T47D (cell line): ENCODE data around the gene PDHA2.
"Not testable (repeated sequence)": the region's sequence is repeated elsewhere in the genome, so short reads cannot be mapped to it uniquely, and the experiment has no call there.

ENCODE experiments used
- DNase-seq, 2 experiments: peaks; one replicate each; pipeline versions ENCODE4 v3.0.0 to v3.0.0-alpha.2; 2011 to 2012; ENCODE audit warnings: low read depth in 1 of 2, low spot score in 1 of 2
- JUND ChIP-seq: IDR thresholded peaks from 2 replicates; pipeline ENCODE4 v1.6.1; 2012; ENCODE audit warnings: low read depth
- in situ Hi-C: cut with HindIII; loops from 2 replicates; pipeline ENCODE4 v1.10.0; 2016; ENCODE audit warnings: low sequenced_read_pairs, low pct_unique_long_range_greater_than_20kb

Gene PDHA2

DNA sequence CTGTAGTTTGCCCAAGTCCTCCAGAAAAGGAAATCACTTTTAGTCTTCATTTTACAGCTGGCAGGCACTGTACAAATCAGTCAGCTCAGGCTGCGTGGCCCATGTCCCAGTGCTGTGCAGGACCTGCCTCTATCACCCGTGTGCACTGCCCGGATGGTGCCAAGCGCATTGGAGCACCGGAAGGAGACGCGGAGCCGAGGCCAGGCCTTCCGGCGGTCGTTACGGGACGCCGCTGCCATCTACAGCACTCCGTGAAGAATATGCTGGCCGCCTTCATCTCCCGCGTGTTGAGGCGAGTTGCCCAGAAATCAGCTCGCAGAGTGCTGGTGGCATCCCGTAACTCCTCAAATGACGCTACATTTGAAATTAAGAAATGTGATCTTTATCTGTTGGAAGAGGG is at the start of gene PDHA2:
Gene PDHA2, plus strand, starts transcription at position 203 of the 400 bp plus-strand sequence. Its CDS starts 58 bp downstream, at position 261.
- no peak for DNase-seq
- in situ Hi-C loops, result no loop called here

DNA sequence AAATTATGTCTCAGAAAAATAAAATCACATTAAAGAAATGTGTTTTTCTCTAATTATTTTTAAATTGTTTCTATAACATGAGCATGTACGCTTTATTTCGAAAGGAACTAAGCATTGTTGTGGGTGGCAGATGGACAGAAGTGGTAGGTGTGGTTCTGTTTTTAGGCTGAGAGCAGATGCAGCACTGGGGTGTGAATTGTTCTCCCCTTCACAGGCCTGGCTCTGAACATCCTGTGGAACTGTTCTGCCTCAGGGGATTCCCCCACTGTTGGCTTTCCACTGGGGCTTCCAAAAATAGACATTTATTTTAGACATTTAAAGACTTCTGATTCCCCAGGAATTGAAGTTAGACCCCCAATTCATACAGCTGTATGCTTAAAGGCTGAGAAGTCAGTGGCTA is 41.9 kb upstream of the PDHA2 start:
- in situ Hi-C loops, result no loop called here
- DNase-seq, result no peak
- TF ChIP-seq JUND, result no peak

More for the DNA sequence above, at the start of gene PDHA2:
- no peak for TF ChIP-seq JUND

DNA sequence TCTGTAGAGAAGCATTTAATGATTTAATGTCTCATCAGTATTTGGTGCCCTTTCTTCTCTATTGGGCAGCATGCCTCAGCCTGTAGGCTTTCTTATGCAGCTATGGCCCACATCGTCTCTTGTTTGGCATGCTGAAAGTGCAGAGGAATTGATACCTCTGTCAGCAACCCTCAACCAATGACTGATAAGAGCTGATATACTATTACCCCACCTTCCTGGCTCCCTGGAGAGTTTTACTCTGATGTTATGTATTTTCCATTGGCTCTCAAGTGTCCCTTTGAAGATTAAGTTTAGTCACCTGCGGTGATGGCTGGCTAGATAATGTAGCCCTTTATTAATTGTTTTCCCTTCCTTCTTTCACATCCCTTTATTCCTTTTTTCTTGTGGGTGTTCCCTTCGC is 41.2 kb upstream of the PDHA2 start:
- no peak for DNase-seq
- in situ Hi-C loops, result no loop called here
- TF ChIP-seq JUND, result no peak

DNA sequence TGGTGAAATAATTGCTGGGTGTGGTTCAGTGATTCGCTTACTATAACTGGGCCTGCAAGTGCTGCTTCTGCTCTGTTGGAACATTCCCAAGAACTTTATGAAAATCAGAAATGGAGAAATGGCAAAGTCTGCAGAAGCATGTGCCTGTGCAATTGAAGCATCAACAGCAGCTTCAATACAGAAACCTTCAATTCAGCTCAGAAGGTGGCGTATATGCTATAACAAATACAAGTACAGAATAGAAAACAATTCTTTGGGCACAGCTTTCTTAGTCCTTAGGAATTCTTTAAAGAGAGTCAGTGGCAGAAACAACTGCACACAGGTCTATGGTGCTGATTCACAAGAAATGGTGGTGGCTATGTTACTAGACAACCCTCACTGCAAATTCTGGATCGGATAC is 18.0 kb upstream of the PDHA2 start:
- in situ Hi-C loops, result no loop called here
- TF ChIP-seq JUND, result no peak
- no peak for DNase-seq

DNA sequence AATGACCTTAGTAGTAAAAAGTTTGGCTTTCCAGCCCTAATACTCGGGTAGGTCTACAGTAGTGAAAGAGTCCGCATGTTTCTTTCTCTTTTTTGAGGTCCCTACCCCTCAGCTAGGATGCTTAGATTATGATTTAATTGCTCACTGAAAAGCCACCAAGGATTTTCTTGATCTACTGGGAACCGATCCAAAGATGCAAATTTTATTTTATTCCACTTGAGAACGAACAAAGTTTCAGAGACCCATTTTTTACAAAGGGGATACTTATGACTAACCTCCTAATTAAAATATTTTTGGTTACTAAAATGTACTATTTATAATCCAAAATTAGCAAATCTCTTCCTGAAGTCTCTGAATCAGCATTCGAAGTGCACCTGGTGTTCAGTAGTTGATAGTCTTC is 14.3 kb upstream of the PDHA2 start:
- TF ChIP-seq JUND, result no peak
- no peak for DNase-seq
- in situ Hi-C loops, result no loop called here

DNA sequence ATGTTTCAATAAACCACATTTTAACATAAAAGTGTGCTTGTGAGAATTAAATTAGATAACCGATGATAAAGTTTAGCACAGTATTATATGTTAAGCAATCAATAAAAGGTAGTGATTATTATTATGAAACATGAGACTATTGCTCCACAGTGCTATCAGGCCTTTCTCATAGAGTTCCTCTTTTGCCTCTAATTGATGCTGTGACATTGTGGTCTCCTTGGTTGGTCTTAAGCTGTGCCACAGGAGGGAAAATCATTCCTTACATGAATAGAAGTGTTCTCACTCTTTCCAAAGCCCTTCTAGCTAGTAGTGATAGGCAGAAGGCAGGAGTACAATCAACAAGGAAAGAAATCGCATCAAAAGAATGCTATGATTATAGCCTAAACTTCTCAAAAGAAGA is 9.2 kb upstream of the PDHA2 start:
- no peak for DNase-seq
- no peak for TF ChIP-seq JUND
- in situ Hi-C loops, result no loop called here

DNA sequence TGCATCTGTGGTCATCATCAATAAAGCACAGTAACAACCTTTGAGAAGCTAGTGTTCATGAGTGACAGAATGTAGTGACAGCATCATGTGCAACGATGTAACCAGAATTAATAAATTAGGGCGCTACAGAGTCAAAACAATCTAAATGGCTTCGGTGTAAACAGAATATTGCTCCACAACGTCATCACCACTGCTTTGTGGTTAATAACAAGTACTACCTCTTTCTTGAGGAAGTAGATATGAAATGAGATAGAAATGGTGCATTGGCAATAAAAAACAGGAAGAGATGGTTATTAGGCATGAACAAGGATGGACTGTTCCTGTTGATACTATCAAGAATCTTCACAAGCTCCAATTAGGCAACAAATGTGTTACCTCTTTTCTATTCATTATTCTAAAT is 8.7 kb upstream of the PDHA2 start:
- DNase-seq, result no peak
- in situ Hi-C loops, result no loop called here
- TF ChIP-seq JUND, result no peak

DNA sequence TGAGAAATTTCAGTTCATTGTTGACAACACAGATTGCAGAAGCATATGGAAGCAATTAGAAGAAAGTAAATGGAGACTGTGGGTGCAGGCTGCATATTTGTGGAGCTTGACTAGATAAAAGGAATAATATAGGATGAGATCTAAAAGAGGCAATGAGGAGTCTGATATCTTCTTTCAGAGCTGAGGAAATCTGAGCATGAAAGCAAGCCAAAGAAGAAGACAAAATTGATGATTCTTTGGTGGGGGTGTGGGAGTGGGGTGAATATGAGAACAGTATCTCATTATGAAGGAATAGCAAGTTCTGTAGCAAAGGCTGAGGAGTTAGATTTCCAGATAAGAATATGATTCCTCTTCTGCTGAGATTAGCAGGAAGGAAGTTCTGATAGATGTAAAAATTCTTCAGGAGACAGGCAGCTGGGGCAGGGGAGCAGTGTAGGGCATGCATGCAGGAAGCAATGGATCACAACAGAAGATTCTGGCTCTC is 6.1 kb upstream of the PDHA2 start:
- no peak for DNase-seq
- TF ChIP-seq JUND, result no peak
- in situ Hi-C loops, result no loop called here

DNA sequence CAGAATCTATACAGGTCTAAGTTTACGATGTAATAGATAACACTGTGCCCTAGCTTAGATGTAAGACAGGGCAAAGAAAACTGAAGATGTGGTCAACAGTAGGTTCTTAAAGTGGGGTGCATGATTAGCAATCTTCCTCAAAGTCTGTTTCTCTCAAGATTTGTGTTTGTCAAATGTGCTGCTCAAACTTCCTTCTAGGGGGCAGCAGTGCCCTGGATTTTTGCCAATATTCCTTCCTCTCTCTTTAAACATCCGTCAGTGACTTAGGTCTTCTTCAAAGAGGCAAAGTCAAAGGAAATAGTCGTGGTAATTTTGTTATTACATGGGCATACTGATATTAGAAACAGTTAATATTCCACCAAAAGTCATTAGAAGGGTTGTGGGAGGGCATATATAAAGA is 4.2 kb upstream of the PDHA2 start:
- DNase-seq, result peak in 1 of 2 experiments; percentile 2
- in situ Hi-C loops, result no loop called here
- no peak for TF ChIP-seq JUND

DNA sequence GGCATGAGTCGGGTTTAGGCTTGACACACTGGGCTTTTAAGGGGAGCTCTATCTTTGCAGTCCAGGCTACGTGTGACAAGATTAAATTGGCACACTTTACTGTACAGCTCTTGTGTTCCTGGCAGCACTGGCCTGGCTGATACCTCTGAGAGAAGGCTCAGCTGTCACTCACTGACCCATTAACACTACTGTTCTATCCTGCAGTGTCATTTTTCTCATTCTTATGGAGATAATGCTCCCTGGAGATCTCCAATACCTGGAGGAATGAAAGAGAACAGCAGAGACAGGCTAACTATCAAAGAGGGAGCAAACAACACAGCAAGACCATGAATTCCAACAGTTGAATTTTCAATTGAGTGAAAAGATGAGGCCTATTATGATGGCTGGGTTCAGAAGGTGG is 1.7 kb upstream of the PDHA2 start:
- no peak for DNase-seq
- in situ Hi-C loops, result no loop called here
- no peak for TF ChIP-seq JUND

DNA sequence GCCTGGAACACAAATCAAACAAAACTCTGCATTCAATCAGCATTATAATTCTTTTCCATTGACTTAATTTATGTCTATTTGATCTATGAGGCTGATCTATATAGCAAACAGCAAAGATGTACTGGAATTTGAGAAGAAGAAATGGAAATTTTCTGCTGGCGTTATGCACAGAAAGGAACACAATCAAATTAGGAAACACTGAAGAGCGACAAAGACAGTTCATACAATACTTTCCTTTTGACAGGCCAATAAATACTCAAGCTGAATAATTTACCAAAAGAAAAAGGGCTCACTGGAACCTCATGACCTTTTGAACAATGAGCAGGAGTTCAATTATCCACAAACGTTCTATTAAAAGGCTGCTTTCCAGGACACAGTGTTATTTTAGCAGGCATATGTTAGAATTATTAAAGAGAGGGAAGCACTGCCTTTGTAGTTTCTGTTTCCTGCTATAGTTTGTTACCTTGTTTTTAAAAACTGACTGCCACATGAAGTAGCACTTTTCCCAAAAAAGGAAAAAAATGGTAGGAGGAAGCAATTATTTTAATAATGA is 8.1 kb downstream of the PDHA2 start:
- in situ Hi-C loops, result no loop called here
- no peak for TF ChIP-seq JUND
- no peak for DNase-seq

DNA sequence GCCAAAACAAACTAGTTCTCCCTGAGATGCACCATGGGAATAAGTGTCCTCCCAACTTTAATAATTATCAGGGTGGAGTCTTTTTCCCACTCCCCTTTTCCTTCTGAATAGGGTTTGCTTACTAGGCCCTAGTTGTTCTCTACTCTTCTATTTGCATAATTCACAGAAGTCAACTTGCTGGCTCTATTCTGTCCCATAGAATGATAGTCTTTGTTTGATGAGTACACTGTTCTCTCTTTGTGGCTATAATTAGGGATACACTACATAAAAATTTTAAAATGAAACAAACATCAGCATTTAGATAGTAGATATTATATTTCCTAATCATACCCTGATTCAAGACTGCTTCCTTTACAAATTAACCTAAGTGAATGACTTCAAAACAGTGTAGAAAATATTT is 10.3 kb downstream of the PDHA2 start:
- no peak for TF ChIP-seq JUND
- no peak for DNase-seq
- in situ Hi-C loops, result no loop called here

DNA sequence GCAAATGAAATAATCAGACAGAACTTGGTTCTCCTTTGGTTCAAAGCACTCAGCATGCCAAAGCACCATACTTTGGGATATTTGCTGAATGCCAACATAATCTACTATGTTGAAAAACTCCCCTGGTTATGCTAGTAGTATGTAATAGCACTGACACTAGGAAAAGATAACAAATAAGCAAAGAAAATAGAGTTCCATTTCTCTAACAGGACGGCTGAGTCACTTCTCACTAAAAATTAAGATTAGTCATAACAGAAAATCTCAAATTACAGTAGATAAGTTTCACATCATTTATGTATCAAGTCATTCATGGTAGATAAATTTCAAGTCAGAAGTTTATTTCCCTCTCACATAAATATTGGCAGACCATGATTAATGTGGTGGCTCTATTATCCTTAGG is 17.9 kb downstream of the PDHA2 start:
- no peak for TF ChIP-seq JUND
- no peak for DNase-seq
- in situ Hi-C loops, result no loop called here

DNA sequence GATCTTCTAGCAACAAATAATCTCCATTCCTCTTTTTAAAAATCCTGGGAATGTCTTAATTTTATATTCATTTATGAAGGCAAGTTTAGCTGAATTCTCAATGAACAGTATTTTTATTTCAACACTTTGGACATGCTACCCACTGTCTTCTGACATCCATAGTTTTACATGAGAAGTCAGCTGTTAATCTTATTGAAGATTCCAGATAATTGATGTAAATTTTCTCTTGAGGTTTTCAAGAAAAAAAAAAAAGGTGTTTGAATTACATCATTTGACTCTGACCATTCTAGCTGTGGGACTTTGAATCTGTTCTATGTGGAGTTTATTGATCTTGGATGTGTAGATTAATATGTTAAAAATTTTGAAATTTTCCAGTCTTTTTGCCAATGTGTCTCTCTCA is 28.0 kb downstream of the PDHA2 start:
- peak in 1 of 2 experiments; percentile 1 for DNase-seq
- in situ Hi-C loops, result no loop called here
- no peak for TF ChIP-seq JUND

DNA sequence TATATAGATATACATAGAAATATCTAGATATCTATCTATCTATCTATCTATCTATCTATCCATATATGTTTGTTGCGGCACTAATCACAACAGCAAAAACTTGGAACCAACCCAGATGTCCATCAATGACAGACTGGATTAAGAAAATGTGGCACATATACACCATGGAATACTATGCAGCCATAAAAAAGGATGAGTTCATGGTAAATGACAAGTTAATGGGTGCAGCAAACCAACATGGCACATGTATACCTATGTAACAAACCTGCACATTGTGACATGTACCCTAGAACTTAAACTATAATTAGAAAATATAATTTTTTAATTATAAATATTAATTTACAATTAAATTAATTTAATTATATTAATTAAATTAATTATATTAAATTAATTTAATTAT is 29.5 kb downstream of the PDHA2 start:
- DNase-seq, in situ Hi-C loops: not testable (repeated sequence)
